ENCODE measurements around the gene IL36A. TPM values are rescaled to one million over a fixed set of nuclear protein-coding genes. Genes with fewer than 3 reads are reported as not detected.

Gene IL36A, protein sequence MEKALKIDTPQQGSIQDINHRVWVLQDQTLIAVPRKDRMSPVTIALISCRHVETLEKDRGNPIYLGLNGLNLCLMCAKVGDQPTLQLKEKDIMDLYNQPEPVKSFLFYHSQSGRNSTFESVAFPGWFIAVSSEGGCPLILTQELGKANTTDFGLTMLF
- not detected in 2 replicates for total RNA-seq

DNA sequence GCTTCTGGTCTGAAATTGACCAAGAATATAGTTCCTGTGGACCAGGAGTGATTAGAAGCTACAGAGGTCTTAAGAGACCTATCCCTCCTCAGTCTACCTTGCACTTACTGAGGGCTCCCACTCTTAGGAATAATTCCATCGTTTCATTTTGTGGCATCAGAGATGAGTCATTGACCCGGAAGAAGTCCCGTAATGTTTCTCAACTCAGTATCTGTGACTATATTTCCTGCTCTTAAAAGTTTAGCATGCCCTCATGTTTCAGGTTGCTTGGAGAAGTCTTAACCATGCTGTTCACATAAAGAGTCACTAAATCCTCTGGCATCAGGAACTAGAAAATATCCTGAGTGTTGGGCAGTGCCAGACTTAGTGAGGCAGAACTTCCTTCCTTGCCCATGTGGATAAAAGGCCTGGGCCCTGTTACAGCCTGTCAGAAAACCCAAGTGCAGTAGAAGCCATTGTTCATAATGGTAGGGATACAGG is at the start of gene IL36A:
IL36A (plus strand) TSS at position 430 of the 480 bp plus-strand sequence. CDS start 413 bp downstream, outside the sequence.

DNA sequence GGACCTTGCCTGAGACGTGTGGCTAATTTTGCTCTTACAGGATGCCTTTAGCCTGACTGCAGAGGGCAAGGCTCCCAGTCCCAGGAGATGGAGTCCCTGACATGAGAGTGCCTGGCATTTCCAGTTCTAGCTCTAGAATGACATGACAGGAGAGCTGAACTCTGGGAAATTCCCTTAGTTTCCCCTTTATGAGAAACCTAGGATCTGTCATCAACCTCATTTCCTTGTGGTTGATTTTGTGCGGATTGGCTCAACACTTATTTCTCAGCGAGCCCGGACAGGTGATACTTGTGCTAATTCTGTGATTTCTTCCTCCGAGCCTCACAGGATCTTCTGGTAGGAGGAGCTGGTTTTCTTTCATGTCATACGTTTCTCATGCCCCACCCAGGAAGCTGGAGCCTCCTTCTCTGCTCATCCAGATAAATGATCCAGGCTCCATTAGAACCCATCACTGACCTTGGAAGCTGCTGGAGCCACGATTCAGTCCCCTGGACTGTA is 27.7 kb upstream of the IL36A start, which contains the start of gene IL36G:
IL36G (plus strand) TSS at position 448 of the 498 bp plus-strand sequence. CDS start 633 bp downstream, outside the sequence.

DNA sequence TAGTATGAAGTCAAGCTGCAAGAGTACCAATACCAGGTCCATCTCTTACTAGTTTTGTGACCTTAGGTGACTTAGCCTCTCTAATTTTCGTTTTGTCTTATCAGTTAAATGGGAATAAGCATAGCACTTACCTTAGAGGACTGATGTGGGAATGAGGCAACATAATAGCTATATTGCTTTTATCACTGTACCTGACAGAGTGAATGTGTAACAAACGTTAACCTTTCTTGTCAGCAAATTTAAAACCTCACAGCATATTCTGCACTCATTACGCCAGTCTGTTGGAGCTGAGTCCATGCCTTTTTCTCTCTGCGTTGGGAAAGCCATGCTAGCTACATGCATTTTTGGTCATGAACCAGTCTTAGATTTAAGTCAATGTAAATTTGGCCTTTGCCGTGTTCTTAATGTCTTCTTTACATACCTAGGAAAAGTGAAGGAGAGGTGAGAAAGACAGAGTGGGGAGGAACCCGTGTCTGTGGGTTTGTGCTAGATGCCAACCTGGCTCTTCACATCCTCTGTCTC is 47.2 kb downstream of the IL36A start, which contains the start of gene IL36B:
IL36B (minus strand) TSS at position 472 of the 522 bp plus-strand sequence.

Small RNA genes within 50 kb of the gene (small RNA-seq; reads per million reads assigned to genes)
- gene HMGN2P23, result not detected

Other genes with a start within 250 kb of the IL36A start
- 1.1 and 3.0 TPM in 2 replicates for gene CKAP2L, start 240.8 kb upstream of the IL36A start, total RNA-seq
- gene IL1A, start 221.0 kb upstream of the IL36A start, total RNA-seq, result 0.49 TPM in 1 of 2 replicates, not detected in the other
- gene IL1B, start 168.7 kb upstream of the IL36A start, total RNA-seq, result 0.36 and 0.97 TPM in 2 replicates
- gene IL37, start 94.3 kb upstream of the IL36A start, total RNA-seq, result not detected in 2 replicates
- not detected in 2 replicates for gene IL36G, start 27.5 kb upstream of the IL36A start, total RNA-seq
- not detected in 2 replicates for gene IL36B, start 47.4 kb downstream of the IL36A start, total RNA-seq
- not detected in 2 replicates for gene IL36RN, start 53.7 kb downstream of the IL36A start, total RNA-seq
- not detected in 2 replicates for gene IL1F10, start 62.5 kb downstream of the IL36A start, total RNA-seq
- gene IL1RN, start 122.1 kb downstream of the IL36A start, total RNA-seq, result 0.16 and 0.61 TPM in 2 replicates
- 9.4 and 13.6 TPM in 2 replicates for gene PSD4, start 168.5 kb downstream of the IL36A start, total RNA-seq